Body of pancreas (tissue), 4 donors: ENCODE measurements around the gene POGZ. TPM values are rescaled to one million over a fixed set of nuclear protein-coding genes. Genes with fewer than 3 reads are reported as not detected.

Experiments
- ATAC-seq: fragments of 150-250 bp; one replicate; pipeline ENCODE4 v1.9.1; 2016
- DNase-seq, 4 donors: peaks; one replicate each; pipeline ENCODE4 v3.0.0-alpha.2; 2019
- H3K27ac ChIP-seq, 4 donors: fragments of 200-600 bp; sonication (generic); 1 replicate in 3 of 4; 2 replicates in 1 of 4; pipeline versions ENCODE4 v1.5.1 to v1.6.1; 2016 to 2019; ENCODE audit warnings: mild to moderate bottlenecking in 1 of 4, mixed read lengths in 1 of 4, moderate library complexity in 1 of 4
- H3K27me3 ChIP-seq, 2 donors: fragments of 200-600 bp; sonication (generic); one replicate each; pipeline ENCODE4 v1.6.0; 2016; ENCODE audit warnings: mild to moderate bottlenecking in 1 of 2
- H3K36me3 ChIP-seq, 2 donors: fragments of 200-600 bp; sonication (generic); replicated peaks in 1 of 2; 2 replicates each; pipeline ENCODE4 v1.5.1; 2016; ENCODE audit warnings: low read depth in 2 of 2; ENCODE audit not compliant: insufficient read depth in 1 of 2
- H3K4me1 ChIP-seq: fragments of 200-600 bp; sonication (generic); one replicate; pipeline ENCODE4 v1.6.0; 2016
- H3K4me3 ChIP-seq, 2 donors: fragments of 200-600 bp; sonication (generic); 1 replicate in 1 of 2; 2 replicates in 1 of 2; pipeline ENCODE4 v1.5.1; 2016 to 2019
- H3K9me3 ChIP-seq, 3 donors: fragments of 200-600 bp; sonication (generic); 1 replicate in 2 of 3; 2 replicates in 1 of 3; pipeline ENCODE4 v1.5.1; 2016
- POLR2A ChIP-seq, 3 donors: fragments of 450-650 bp; IDR thresholded peaks; one replicate each; pipeline ENCODE4 v1.6.1; 2016; ENCODE audit warnings: antibody characterized with exemption in 3 of 3, mild to moderate bottlenecking in 2 of 3
- WGBS, 2 donors: methylation state at CpG; one replicate each; pipeline ENCODE4 v1.1.5; 2017; 5-methylcytosine and 5-hydroxymethylcytosine counted together
- intact Hi-C: fragments of 100-400 bp; cut with DNase I; formaldehyde crosslinking; loops from one replicate; pipeline ENCODE4 v1.15.1; 2023
- total RNA-seq, 2 donors: library from RNA; depleted of rRNA; stranded (reverse); fragments of >200 nt; gene quantifications; one replicate each; pipeline ENCODE4 v1.1.0, GENCODE V29; 2016
- TF ChIP-seq, protein P1 (sequence below), 7 experiments: fragments of 450-650 bp in 4 of 7; fragments of 200-600 bp in 3 of 7; sonication (generic) in 3 of 7; IDR thresholded peaks; one replicate each; pipeline ENCODE4 v1.5.1; 2016 to 2019; ENCODE audit warnings: antibody characterized with exemption in 7 of 7

POGZ gene
- total RNA-seq, 2 donors from 2014 or later = 29.8 to 76.8 TPM

DNA sequence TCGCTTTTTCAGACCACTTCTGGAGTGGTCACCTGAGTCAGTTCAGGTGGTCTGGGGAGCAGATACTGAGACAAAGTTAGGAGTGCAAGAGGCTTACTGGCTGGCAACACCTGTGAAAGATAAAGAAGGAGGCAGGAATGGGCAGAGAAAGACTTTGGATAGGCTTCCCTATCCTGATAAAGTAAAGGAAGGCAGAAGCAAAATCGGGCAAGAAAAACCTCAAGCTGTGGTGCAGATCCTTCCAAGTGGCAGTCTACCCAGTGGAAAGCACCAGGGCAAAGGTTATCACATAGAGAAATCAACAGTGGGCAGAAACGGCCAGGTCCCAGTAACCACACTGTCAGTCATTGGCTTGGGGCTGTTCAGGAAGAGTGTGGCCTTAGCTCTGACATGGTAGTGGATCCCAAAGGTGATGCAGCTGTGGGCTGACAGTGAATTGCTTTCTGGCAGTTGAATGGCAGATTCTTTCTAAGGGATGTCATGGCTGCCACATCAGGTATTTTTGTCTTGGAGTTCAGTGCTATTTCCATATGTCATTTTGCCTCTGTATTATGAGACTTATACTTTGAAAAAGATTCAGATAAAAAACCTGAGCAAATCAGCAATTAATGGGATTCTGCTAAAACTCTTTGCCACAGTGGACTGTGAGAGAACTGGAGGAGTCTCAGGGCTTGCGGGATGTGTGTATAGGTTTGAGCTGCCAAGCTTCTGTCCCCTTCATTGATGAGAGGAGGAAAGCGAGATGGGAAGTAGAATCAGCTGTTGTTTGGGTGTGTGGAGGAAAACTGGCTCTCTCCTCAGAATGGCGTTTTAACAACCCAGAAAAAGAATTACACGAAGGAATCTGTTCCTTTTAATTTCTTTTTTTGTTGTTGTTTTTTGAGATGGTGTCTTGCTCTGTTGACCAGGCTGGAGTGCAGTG is 43.8 kb upstream of the POGZ start:
- Histone ChIP-seq H3K4me1 (peaks cover 23% of the 10 kb centered on the region), H3K4me3 (no peak overlapping the region), H3K36me3 (no peaks in the 10 kb centered on the region), H3K9me3 (no peaks in the 10 kb centered on the region), H3K27me3 (no peaks in the 10 kb centered on the region), H3K27ac (peak overlapping the region in 3 of 4 donors; percentile 35 to 61 (median 42))
- TF ChIP-seq, protein P1, sequence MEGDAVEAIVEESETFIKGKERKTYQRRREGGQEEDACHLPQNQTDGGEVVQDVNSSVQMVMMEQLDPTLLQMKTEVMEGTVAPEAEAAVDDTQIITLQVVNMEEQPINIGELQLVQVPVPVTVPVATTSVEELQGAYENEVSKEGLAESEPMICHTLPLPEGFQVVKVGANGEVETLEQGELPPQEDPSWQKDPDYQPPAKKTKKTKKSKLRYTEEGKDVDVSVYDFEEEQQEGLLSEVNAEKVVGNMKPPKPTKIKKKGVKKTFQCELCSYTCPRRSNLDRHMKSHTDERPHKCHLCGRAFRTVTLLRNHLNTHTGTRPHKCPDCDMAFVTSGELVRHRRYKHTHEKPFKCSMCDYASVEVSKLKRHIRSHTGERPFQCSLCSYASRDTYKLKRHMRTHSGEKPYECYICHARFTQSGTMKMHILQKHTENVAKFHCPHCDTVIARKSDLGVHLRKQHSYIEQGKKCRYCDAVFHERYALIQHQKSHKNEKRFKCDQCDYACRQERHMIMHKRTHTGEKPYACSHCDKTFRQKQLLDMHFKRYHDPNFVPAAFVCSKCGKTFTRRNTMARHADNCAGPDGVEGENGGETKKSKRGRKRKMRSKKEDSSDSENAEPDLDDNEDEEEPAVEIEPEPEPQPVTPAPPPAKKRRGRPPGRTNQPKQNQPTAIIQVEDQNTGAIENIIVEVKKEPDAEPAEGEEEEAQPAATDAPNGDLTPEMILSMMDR (IDR thresholded peaks at IDR 0.05) = no peak
- TF ChIP-seq POLR2A (IDR thresholded peaks at IDR 0.05) = no peak
- ATAC-seq (peak; percentile 33), DNase-seq (no peak)
- WGBS, 2 donors = 65 to 67% methylated on average over 7 of the region's 7 CpGs
- intact Hi-C loops = no loop called here

DNA sequence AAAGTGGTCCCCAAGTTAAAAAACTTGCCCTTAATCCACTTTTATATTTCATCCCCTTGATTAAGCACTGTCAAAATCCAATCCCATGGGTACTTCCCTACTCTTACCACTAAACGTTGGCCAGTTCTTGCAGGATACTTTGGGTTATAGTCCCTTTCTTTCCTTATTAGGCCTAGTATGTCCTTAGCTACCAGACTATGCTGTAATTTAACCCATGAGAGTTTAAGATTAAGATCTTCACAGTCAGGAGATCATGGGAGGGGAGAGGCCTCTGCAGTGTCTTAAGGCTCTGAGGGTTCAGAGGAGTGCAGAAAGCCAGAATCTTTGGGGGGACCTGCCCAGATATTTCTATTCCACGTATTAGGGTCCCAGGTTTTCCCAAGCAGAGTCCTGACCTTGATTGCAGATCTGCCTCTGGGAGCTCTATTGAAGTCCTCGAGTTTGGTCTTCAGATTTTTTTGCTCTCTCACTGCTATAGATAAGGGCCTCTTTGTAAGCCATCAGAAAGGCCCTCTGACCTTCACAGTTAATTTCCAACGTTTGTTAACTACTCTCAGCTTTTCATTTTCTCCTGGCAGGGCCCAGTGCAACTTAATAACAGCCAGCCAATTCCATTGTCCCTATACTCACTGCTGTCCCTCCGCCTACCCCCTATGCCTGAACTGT is 42.9 kb upstream of the POGZ start:
- DNase-seq (no peak), ATAC-seq (peak; percentile 35)
- intact Hi-C loops = no loop called here
- no peaks in the 10 kb centered on the region for H3K36me3 ChIP-seq
- TF ChIP-seq, protein P1 (IDR thresholded peaks at IDR 0.05) = no peak
- TF ChIP-seq POLR2A (IDR thresholded peaks at IDR 0.05) = no peak
- no peaks in the 10 kb centered on the region for H3K27me3 ChIP-seq
- 51 to 55% methylated on average over 5 of the region's 5 CpGs for WGBS, 2 donors
- H3K9me3 ChIP-seq = no peaks in the 10 kb centered on the region
- H3K27ac ChIP-seq = peak overlapping the region in 3 of 4 donors; percentile 35 to 61 (median 42)
- H3K4me3 ChIP-seq = no peak overlapping the region
- peaks cover 23% of the 10 kb centered on the region for H3K4me1 ChIP-seq

DNA sequence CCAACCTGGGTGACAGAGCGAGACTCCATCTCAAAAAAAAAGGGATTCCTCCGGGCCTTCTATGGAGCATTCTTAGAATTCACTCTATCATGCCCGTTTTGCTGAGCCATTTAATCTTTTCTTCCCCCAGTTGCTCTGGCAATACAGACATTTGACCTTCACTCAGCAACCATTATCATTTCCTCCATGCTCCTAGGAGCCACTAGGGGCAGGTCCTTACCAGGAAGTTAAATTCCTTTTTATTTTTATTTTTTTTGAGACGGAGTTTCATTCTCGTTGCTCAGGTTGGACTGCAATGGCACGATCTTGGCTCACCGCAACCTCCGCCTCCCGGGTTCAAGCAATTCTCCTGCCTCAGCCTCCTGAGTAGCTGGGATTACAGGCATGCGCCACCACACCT is 42.2 kb upstream of the POGZ start:
- Histone ChIP-seq H3K4me3 (no peak overlapping the region), H3K9me3 (no peaks in the 10 kb centered on the region), H3K36me3 (no peaks in the 10 kb centered on the region), H3K4me1 (peaks cover 23% of the 10 kb centered on the region), H3K27me3 (no peaks in the 10 kb centered on the region), H3K27ac (peak overlapping the region in 2 of 4 donors; percentile 42 to 61)
- ATAC-seq = peak; percentile 75
- TF ChIP-seq POLR2A (IDR thresholded peaks at IDR 0.05) = no peak
- TF ChIP-seq, protein P1 (IDR thresholded peaks at IDR 0.05) = peak in 6 of 7 experiments; percentile 26 to 76 (median 56)
- 58 to 61% methylated on average over 10 of the region's 10 CpGs for WGBS, 2 donors
- intact Hi-C loops = no loop called here
- peak in 3 of 4 donors; percentile 25 to 71 (median 57) for DNase-seq

DNA sequence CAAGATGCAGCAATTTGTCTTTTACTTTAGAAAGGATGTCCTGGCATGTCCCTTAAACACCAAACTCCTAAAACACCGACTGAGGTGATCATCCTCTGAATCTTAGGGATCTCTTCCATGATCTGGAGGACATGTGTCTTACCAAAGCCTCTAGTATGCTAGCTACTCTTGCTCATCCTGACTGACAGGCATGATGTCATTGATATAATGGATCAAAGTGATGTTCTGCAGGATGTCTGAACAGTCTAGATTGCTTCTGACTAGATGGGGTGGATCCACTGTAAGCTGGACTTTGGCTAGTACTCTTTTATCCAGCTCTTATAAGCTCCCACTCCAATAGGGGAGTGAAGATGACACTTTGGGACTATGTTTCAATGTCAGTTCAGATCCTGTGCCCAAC is 40.6 kb upstream of the POGZ start:
- no peak overlapping the region for H3K27ac ChIP-seq
- no peak for ATAC-seq

More for the DNA sequence above, 40.6 kb upstream of the POGZ start:
- Histone ChIP-seq H3K36me3 (no peaks in the 10 kb centered on the region), H3K9me3 (no peaks in the 10 kb centered on the region), H3K27me3 (no peaks in the 10 kb centered on the region), H3K4me1 (peaks cover 23% of the 10 kb centered on the region), H3K4me3 (no peak overlapping the region)
- 88% methylated on average over 1 of the region's 1 CpG for whole genome bisulfite sequencing, 2 donors
- intact Hi-C loops = no loop called here
- no peak for DNase-seq
- TF ChIP-seq, protein P1 (IDR thresholded peaks at IDR 0.05) = no peak
- TF ChIP-seq POLR2A (IDR thresholded peaks at IDR 0.05) = no peak
